HG03045 (cell line): Measurements from ENCODE around the gene HPCAL1.

Experiments used
- ATAC-seq: cut with Tn5 transposase; IDR thresholded peaks from one replicate; pipeline ENCODE4 v1.9.1; 2021; ENCODE audit warnings: mild to moderate bottlenecking, moderate library complexity; ENCODE audit not compliant: unreplicated experiment

The HPCAL1 gene

GRCh38 chr2:10321622-10322021 is 18.9 kb downstream of the HPCAL1 start:
- ATAC-seq, result no peak

GRCh38 chr2:10322481-10322880 is 19.8 kb downstream of the HPCAL1 start:
- no peak for ATAC-seq

- no peak for ATAC-seq
Measured at GRCh38 chr2:10322973-10323372, 20.3 kb downstream of the HPCAL1 start.

- ATAC-seq, result no peak
Measured at GRCh38 chr2:10323535-10323934, 20.8 kb downstream of the HPCAL1 start.

GRCh38 chr2:10324095-10324832 is 21.6 kb downstream of the HPCAL1 start:
- ATAC-seq, result no peak

- ATAC-seq, result no peak
Measured at GRCh38 chr2:10325278-10326145, 22.8 kb downstream of the HPCAL1 start.

GRCh38 chr2:10326151-10326616 is 23.5 kb downstream of the HPCAL1 start:
- ATAC-seq, result no peak

- no peak for ATAC-seq
Measured at GRCh38 chr2:10326707-10327594, 24.2 kb downstream of the HPCAL1 start.

GRCh38 chr2:10327896-10328669 is 25.4 kb downstream of the HPCAL1 start:
- ATAC-seq, result no peak

- ATAC-seq, result no peak
Measured at GRCh38 chr2:10328670-10329579, 26.2 kb downstream of the HPCAL1 start.

GRCh38 chr2:10329580-10329879 is 26.8 kb downstream of the HPCAL1 start:
- ATAC-seq, result no peak

GRCh38 chr2:10329880-10330699 is 27.4 kb downstream of the HPCAL1 start:
- no peak for ATAC-seq

- no peak for ATAC-seq
Measured at GRCh38 chr2:10330700-10331026, 28.0 kb downstream of the HPCAL1 start.

GRCh38 chr2:10331027-10331701 is 28.5 kb downstream of the HPCAL1 start:
- peak; percentile 61 for ATAC-seq

- ATAC-seq, result peak; percentile 46
Measured at GRCh38 chr2:10331702-10332401, 29.1 kb downstream of the HPCAL1 start.

- ATAC-seq, result no peak
Measured at GRCh38 chr2:10332402-10333246, 29.9 kb downstream of the HPCAL1 start.

GRCh38 chr2:10333247-10333613 is 30.5 kb downstream of the HPCAL1 start:
- ATAC-seq, result no peak
